GM19467 (cell line): Measurements from ENCODE around the gene HPN.

Experiments
- ATAC-seq: cut with Tn5 transposase; IDR thresholded peaks from one replicate; pipeline ENCODE4 v1.9.1; 2021; ENCODE audit warnings: mild to moderate bottlenecking, moderate library complexity; ENCODE audit not compliant: unreplicated experiment

HPN gene

GRCh38 chr19:35080613-35081170, 39.2 kb downstream of the HPN start:
- ATAC-seq = no peak

- no peak for ATAC-seq
Measured at GRCh38 chr19:35081201-35081600, 39.7 kb downstream of the HPN start.

GRCh38 chr19:35083691-35084508, 42.4 kb downstream of the HPN start:
- ATAC-seq = no peak

- no peak for ATAC-seq
Measured at GRCh38 chr19:35084509-35084762, 42.9 kb downstream of the HPN start.

- ATAC-seq = no peak
Measured at GRCh38 chr19:35085947-35086346, 44.4 kb downstream of the HPN start.

GRCh38 chr19:35086455-35086854, 44.9 kb downstream of the HPN start:
- no peak for ATAC-seq

GRCh38 chr19:35087393-35087792, 45.9 kb downstream of the HPN start:
- no peak for ATAC-seq

GRCh38 chr19:35088131-35088913, 46.8 kb downstream of the HPN start:
- ATAC-seq = no peak

GRCh38 chr19:35089554-35089953, 48.0 kb downstream of the HPN start:
- no peak for ATAC-seq

GRCh38 chr19:35090160-35090505, 48.6 kb downstream of the HPN start:
- ATAC-seq = no peak

- ATAC-seq = no peak
Measured at GRCh38 chr19:35090506-35091214, 49.1 kb downstream of the HPN start.

GRCh38 chr19:35093430-35093829, 51.9 kb downstream of the HPN start:
- no peak for ATAC-seq

GRCh38 chr19:35093941-35094647, 52.6 kb downstream of the HPN start:
- ATAC-seq = no peak

GRCh38 chr19:35094656-35095055, 53.1 kb downstream of the HPN start:
- ATAC-seq = no peak

- no peak for ATAC-seq
Measured at GRCh38 chr19:35095667-35096368, 54.3 kb downstream of the HPN start.

GRCh38 chr19:35098413-35099049, 57.0 kb downstream of the HPN start:
- ATAC-seq = no peak

- ATAC-seq = no peak
Measured at GRCh38 chr19:35099155-35099896, 57.8 kb downstream of the HPN start.

GRCh38 chr19:35099897-35100275, 58.4 kb downstream of the HPN start:
- ATAC-seq = no peak
